SK-N-SH treated with all-trans-retinoic acid at 6 μM for 48 hours (cell line): ENCODE measurements around the gene IER2.

Experiments used
- ATAC-seq: fragments of 200-7000 bp; cut with Tn5 transposase; 3 replicates; pipeline ENCODE4 v1.9.1; 2020; ENCODE audit warnings: mild to moderate bottlenecking, moderate library complexity
- BACH2 ChIP-seq: fragments of 250-450 bp; sonication (Bioruptor Pico); IDR thresholded peaks from 2 replicates; pipeline ENCODE4 v1.9.0; 2021; ENCODE audit warnings: mild to moderate bottlenecking, borderline replicate concordance
- CREB5 ChIP-seq: fragments of 250-450 bp; sonication (Bioruptor Pico); IDR thresholded peaks from 2 replicates; pipeline ENCODE4 v1.5.1; 2020; ENCODE audit warnings: low read depth, mild to moderate bottlenecking, moderate library complexity
- CSRNP3 ChIP-seq: fragments of 250-450 bp; sonication (Bioruptor Pico); IDR thresholded peaks from 2 replicates; pipeline ENCODE4 v1.5.1; 2021; ENCODE audit warnings: mild to moderate bottlenecking, moderate library complexity
- ESRRG ChIP-seq: fragments of 250-450 bp; sonication (Bioruptor Pico); IDR thresholded peaks from 2 replicates; pipeline ENCODE4 v1.6.1; 2021; ENCODE audit warnings: mild to moderate bottlenecking
- GLIS3 ChIP-seq: fragments of 250-450 bp; sonication (Bioruptor Pico); IDR thresholded peaks from 2 replicates; pipeline ENCODE4 v1.5.0; 2020; ENCODE audit warnings: mild to moderate bottlenecking, moderate library complexity
- ISL1 ChIP-seq: fragments of 250-450 bp; sonication (Bioruptor Pico); IDR thresholded peaks from 2 replicates; pipeline ENCODE4 v2.1.2; 2022; ENCODE audit warnings: mild to moderate bottlenecking, moderate library complexity
- OSR1 ChIP-seq: fragments of 250-450 bp; sonication (Bioruptor Pico); IDR thresholded peaks from 2 replicates; pipeline ENCODE4 v1.8.0; 2022; ENCODE audit warnings: moderate library complexity, mild to moderate bottlenecking, inconsistent platforms
- PATZ1 ChIP-seq: fragments of 250-450 bp; sonication (Bioruptor Pico); IDR thresholded peaks from 2 replicates; pipeline ENCODE4 v1.8.0; 2020; ENCODE audit warnings: mild to moderate bottlenecking, moderate library complexity, borderline replicate concordance
- POU6F1 ChIP-seq: fragments of 250-450 bp; sonication (Bioruptor Pico); IDR thresholded peaks from 2 replicates; pipeline ENCODE4 v1.8.0; 2021; ENCODE audit warnings: low read depth, mild to moderate bottlenecking, moderate library complexity, borderline replicate concordance
- PPARA ChIP-seq: fragments of 250-450 bp; sonication (Bioruptor Pico); IDR thresholded peaks from 2 replicates; pipeline ENCODE4 v1.5.0; 2020; ENCODE audit warnings: mild to moderate bottlenecking, borderline replicate concordance
- RARB ChIP-seq: fragments of 250-450 bp; sonication (Bioruptor Pico); IDR thresholded peaks from 2 replicates; pipeline ENCODE4 v1.8.0; 2021; ENCODE audit warnings: mild to moderate bottlenecking, moderate library complexity
- SNAI2 ChIP-seq: fragments of 250-450 bp; sonication (Bioruptor Pico); IDR thresholded peaks from 2 replicates; pipeline ENCODE4 v1.5.0; 2020; ENCODE audit warnings: mild to moderate bottlenecking, moderate library complexity
- TCF4 ChIP-seq: fragments of 250-450 bp; sonication (Bioruptor Pico); IDR thresholded peaks from 2 replicates; pipeline ENCODE4 v1.8.0; 2021; ENCODE audit warnings: mild to moderate bottlenecking, moderate library complexity, borderline replicate concordance
- TOX ChIP-seq: fragments of 250-450 bp; sonication (Bioruptor Pico); IDR thresholded peaks from 2 replicates; pipeline ENCODE4 v1.8.0; 2021; ENCODE audit warnings: mild to moderate bottlenecking, moderate library complexity, borderline replicate concordance
- TSHZ2 ChIP-seq: fragments of 250-450 bp; sonication (Bioruptor Pico); IDR thresholded peaks from 2 replicates; pipeline ENCODE4 v1.5.0; 2020; ENCODE audit warnings: mild to moderate bottlenecking, moderate library complexity
- ZC3H10 ChIP-seq: fragments of 250-450 bp; sonication (Bioruptor Pico); IDR thresholded peaks from 2 replicates; pipeline ENCODE4 v1.5.1; 2021; ENCODE audit warnings: mild to moderate bottlenecking, moderate library complexity
- ZFP3 ChIP-seq: fragments of 250-450 bp; sonication (Bioruptor Pico); IDR thresholded peaks from 2 replicates; pipeline ENCODE4 v1.5.0; 2020; ENCODE audit warnings: mild to moderate bottlenecking, moderate library complexity
- ZFP30 ChIP-seq: fragments of 450-650 bp; formaldehyde crosslinking; IDR thresholded peaks from 2 replicates; pipeline ENCODE4 v1.5.0; 2022; ENCODE audit warnings: mild to moderate bottlenecking, moderate library complexity
- ZNF565 ChIP-seq: fragments of 450-650 bp; formaldehyde crosslinking; conservative IDR thresholded peaks from 2 replicates; pipeline ENCODE4 v1.5.0; 2020; ENCODE audit warnings: low read depth, mild to moderate bottlenecking, moderate library complexity
- ZNF70 ChIP-seq: fragments of 450-650 bp; formaldehyde crosslinking; IDR thresholded peaks from 2 replicates; pipeline ENCODE4 v1.5.0; 2020; ENCODE audit warnings: mild to moderate bottlenecking, moderate library complexity

The IER2 gene

GRCh38 chr19:13135068-13136062, 14.8 kb upstream of the IER2 start (continued):
- TF ChIP-seq POU6F1 (CRISPR knock-in tag): no peak

- no peak for TF ChIP-seq BACH2 (CRISPR knock-in tag)
- no peak for TF ChIP-seq TSHZ2
- TF ChIP-seq SNAI2: no peak
- no peak for TF ChIP-seq ESRRG (CRISPR knock-in tag)
- no peak for TF ChIP-seq POU6F1 (CRISPR knock-in tag)
- TF ChIP-seq ZNF70 (CRISPR knock-in tag): no peak
- no peak for TF ChIP-seq GLIS3
- TF ChIP-seq ZFP3 (CRISPR knock-in tag): no peak
- no peak for TF ChIP-seq PATZ1 (CRISPR knock-in tag)
- no peak for TF ChIP-seq ISL1 (CRISPR knock-in tag)
- no peak for TF ChIP-seq CSRNP3 (CRISPR knock-in tag)
- TF ChIP-seq RARB (CRISPR knock-in tag): no peak
- TF ChIP-seq TCF4 (CRISPR knock-in tag): no peak
- TF ChIP-seq OSR1 (CRISPR knock-in tag): no peak
- no peak for TF ChIP-seq ZNF565 (CRISPR knock-in tag)
- TF ChIP-seq TOX (CRISPR knock-in tag): no peak
- no peak for TF ChIP-seq ZFP30
- TF ChIP-seq CREB5 (CRISPR knock-in tag): no peak
- TF ChIP-seq ZC3H10 (CRISPR knock-in tag): no peak
- TF ChIP-seq PPARA (CRISPR knock-in tag): no peak
- TF ChIP-seq, all 23 proteins: peak for 0
- no peak for ATAC-seq
Observed at GRCh38 chr19:13137290-13137794, 12.9 kb upstream of the IER2 start.
